ENCODE results near the gene MED12L. TPM values are rescaled to one million over a fixed set of nuclear protein-coding genes. Genes with fewer than 3 reads are reported as not detected.
A peak's percentile ranks its signal among the peaks of the same experiment; 100 is the strongest.

MED12L gene
- 10 to 100 TPM; 15.5 to 28.9 TPM for total RNA-seq
- 5.7 TPM for polyA plus RNA-seq (2013, experiment 1 of 2)
- 8.1 TPM for polyA plus RNA-seq (2013, experiment 2 of 2)
- long read RNA-seq, experiment 1, partial matches to known transcripts, result 0 of 3 reads
- long read RNA-seq, experiment 1, other reads (novel, unspliced or antisense), result 3 of 3 reads
- long read RNA-seq, experiment 2, partial matches to known transcripts, result 1 of 13 reads
- long read RNA-seq, experiment 2, other reads (novel, unspliced or antisense), result 12 of 13 reads
- long read RNA-seq, experiment 3, partial matches to known transcripts, result 6 of 22 reads
- long read RNA-seq, experiment 3, other reads (novel, unspliced or antisense), result 16 of 22 reads
- long read RNA-seq, experiment 4, partial matches to known transcripts, result 0 of 2 reads
- long read RNA-seq, experiment 4, other reads (novel, unspliced or antisense), result 2 of 2 reads

- Histone ChIP-seq H3K4me3 (ENCODE audit: low read length) (peak within 1 kb of the TSS; percentile 91), H3K9ac (ENCODE audit: extremely low read depth, low read length, poor library complexity, severe bottlenecking) (peak within 1 kb of the TSS; percentile 47), H3K4me1 (ENCODE audit: control insufficient read depth, insufficient read depth, low read length) (peaks cover 7% of the 10 kb centered on the region), H3K27ac (ENCODE audit: low read depth, low read length) (peak within 1 kb of the TSS; percentile 60), H3K36me3 (ENCODE audit: control insufficient read depth, insufficient read depth, low read length) (no peaks in the 10 kb centered on the region), H3K9me3 (ENCODE audit: control insufficient read depth, low read length) (no peaks in the 10 kb centered on the region), H3K27me3 (ENCODE audit: control insufficient read depth, insufficient read depth, low read length, poor library complexity, severe bottlenecking) (peaks cover 5% of the 10 kb centered on the region)
- Mint-ChIP-seq H3K4me3 (peak within 1 kb of the TSS; percentile 79), H3K27ac (no peak within 1 kb of the TSS), H3K27me3 (ENCODE audit: insufficient read depth) (peaks cover 19% of the 10 kb centered on the region), H3K9me3 (no peaks in the 10 kb centered on the region), H3K4me1 (peaks cover 31% of the 10 kb centered on the region), H3K36me3 (ENCODE audit: low read depth) (no peaks in the 10 kb centered on the region)
- WGBS, 2 experiments (ENCODE audit: insufficient coverage in 1 of 2, insufficient read length in 1 of 2), result 0 to 1% methylated on average over 23 to 84 of the region's 84 CpGs
- DNase-seq, result peak; percentile 92
- TF ChIP-seq CTCF (conservative IDR thresholded peaks at IDR 0.05), result no peak
Measured at GRCh38 chr3:151085227-151085888, at the start of gene MED12L. TSS of gene MED12L (plus strand) at chr3:151085664. CDS start at chr3:151086927, 1,263 bp downstream.

GRCh38 chr3:151037746-151038477 is 47.6 kb upstream of the MED12L start:
- TF ChIP-seq CTCF (conservative IDR thresholded peaks at IDR 0.05), result no peak
- Histone ChIP-seq H3K27me3 (ENCODE audit: control insufficient read depth, insufficient read depth, low read length, poor library complexity, severe bottlenecking) (peaks cover 36% of the 10 kb centered on the region), H3K36me3 (ENCODE audit: control insufficient read depth, insufficient read depth, low read length) (no peaks in the 10 kb centered on the region), H3K4me3 (ENCODE audit: low read length) (no peak overlapping the region), H3K27ac (ENCODE audit: low read depth, low read length) (no peak overlapping the region), H3K4me1 (ENCODE audit: control insufficient read depth, insufficient read depth, low read length) (no peaks in the 10 kb centered on the region), H3K9ac (ENCODE audit: extremely low read depth, low read length, poor library complexity, severe bottlenecking) (no peak overlapping the region), H3K9me3 (ENCODE audit: control insufficient read depth, low read length) (no peaks in the 10 kb centered on the region)
- Mint-ChIP-seq H3K4me1 (no peaks in the 10 kb centered on the region), H3K36me3 (ENCODE audit: low read depth) (no peaks in the 10 kb centered on the region), H3K9me3 (no peaks in the 10 kb centered on the region), H3K27me3 (ENCODE audit: insufficient read depth) (peaks cover 20% of the 10 kb centered on the region), H3K27ac (no peak overlapping the region), H3K4me3 (no peak overlapping the region)
- WGBS, 2 experiments (ENCODE audit: insufficient coverage in 1 of 2, insufficient read length in 1 of 2), result 79 to 85% methylated on average over 2 to 4 of the region's 4 CpGs
- DNase-seq, result no peak

GRCh38 chr3:151044706-151045105 is 40.8 kb upstream of the MED12L start:
- Histone ChIP-seq H3K4me1 (ENCODE audit: control insufficient read depth, insufficient read depth, low read length) (no peaks in the 10 kb centered on the region), H3K36me3 (ENCODE audit: control insufficient read depth, insufficient read depth, low read length) (no peaks in the 10 kb centered on the region), H3K9me3 (ENCODE audit: control insufficient read depth, low read length) (no peaks in the 10 kb centered on the region), H3K9ac (ENCODE audit: extremely low read depth, low read length, poor library complexity, severe bottlenecking) (no peak overlapping the region), H3K27ac (ENCODE audit: low read depth, low read length) (no peak overlapping the region), H3K4me3 (ENCODE audit: low read length) (no peak overlapping the region), H3K27me3 (ENCODE audit: control insufficient read depth, insufficient read depth, low read length, poor library complexity, severe bottlenecking) (peaks cover 96% of the 10 kb centered on the region)
- no peaks in the 10 kb centered on the region for H3K4me1 Mint-ChIP-seq
- DNase-seq, result no peak
- peaks cover 82% of the 10 kb centered on the region for H3K27me3 Mint-ChIP-seq (ENCODE audit: insufficient read depth)
- no peak overlapping the region for H3K4me3 Mint-ChIP-seq
- no peak for TF ChIP-seq CTCF (conservative IDR thresholded peaks at IDR 0.05)
- H3K9me3 Mint-ChIP-seq, result no peaks in the 10 kb centered on the region
- H3K36me3 Mint-ChIP-seq (ENCODE audit: low read depth), result no peaks in the 10 kb centered on the region
- H3K27ac Mint-ChIP-seq, result no peak overlapping the region
- WGBS, 2 experiments (ENCODE audit: insufficient coverage in 1 of 2, insufficient read length in 1 of 2), result 94 to 100% methylated on average over 1 of the region's 1 CpG
